ENCODE measurements around the gene APOBEC3H.
A peak's percentile ranks its signal among the peaks of the same experiment; 100 is the strongest.

Gene APOBEC3H

DNA sequence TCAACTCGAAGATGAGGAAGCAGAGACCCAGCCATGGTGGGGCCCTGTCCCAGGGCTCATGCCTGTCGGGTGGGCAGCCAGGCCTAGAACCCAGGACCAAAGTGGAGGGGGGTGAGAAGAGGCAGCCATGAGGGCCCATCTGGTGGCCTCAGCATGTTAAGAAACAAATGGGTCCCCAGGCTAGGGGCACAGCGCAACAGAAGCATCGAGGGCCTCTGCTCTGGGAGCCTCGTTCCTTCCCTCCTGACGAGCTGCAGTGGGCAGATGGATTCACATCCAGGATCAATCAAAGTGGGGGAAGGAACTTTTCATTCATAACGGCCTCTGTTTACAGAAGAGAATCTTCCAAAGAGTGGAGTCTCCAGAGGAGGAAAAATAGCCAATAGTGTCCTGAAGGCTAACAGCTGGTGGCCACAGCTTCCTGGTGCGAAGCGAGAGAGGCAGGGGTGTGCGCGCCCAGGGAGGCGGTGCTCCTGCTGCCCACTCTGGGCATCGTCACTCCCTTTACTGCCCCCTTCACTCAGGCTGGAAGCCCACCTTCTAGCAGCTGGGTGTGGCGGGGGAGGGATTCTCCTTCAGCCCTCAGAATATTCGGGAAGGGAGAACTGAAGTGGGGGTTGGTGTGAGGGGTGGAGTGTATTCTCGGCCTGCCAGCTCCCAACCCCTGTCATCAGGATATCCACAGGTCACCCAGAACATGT is 51.1 kb downstream of the APOBEC3H start:
- no peak for TF ChIP-seq POLR2A (IDR thresholded peaks at IDR 0.05; ENCODE audit: low read depth, low read length)
- no peak for FAIRE-seq
- DNase-seq (ENCODE audit: insufficient read length, low spot score): no peak

DNA sequence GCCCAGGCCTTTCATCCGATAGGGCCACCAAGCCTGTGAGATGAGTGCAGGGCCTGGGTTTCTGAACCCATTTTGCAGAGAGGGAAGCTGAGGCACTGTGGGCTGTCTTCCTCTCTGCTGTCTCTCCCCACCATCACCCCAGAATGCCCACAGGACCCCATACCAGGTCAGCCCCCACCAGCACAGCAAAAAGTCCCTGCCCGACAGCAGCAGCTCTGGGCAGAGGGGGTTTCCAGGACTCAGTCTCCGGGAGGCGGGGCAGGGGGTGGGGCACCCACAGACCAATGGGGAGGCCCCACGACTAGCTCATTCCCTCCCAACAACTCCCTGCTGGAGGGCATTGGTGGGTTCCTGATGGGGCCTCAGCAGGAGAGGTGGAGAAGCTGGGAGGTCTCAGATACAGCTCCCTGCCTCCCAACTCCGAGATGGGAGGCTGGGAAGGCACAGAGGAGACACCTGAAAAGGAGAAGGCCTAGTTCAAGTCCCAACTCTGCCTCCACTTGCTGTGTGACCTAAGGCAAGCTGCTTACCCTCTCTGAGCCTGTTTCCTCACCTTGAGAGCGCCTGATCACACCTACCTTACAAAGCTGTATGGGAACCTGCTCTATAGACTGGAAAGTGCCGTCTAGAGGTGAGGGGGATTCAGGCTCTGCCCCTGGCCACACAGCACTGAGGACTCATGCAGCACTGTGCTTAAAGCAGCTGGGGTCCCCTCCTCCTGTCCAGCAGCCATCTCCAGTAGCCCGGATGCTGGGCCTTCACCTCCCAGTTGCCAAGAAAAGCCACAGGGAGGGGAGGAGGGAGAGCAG is 51.9 kb downstream of the APOBEC3H start:
- FAIRE-seq: no peak
- no peak for TF ChIP-seq POLR2A (IDR thresholded peaks at IDR 0.05; ENCODE audit: low read depth, low read length)
- no peak for DNase-seq (ENCODE audit: insufficient read length, low spot score)

DNA sequence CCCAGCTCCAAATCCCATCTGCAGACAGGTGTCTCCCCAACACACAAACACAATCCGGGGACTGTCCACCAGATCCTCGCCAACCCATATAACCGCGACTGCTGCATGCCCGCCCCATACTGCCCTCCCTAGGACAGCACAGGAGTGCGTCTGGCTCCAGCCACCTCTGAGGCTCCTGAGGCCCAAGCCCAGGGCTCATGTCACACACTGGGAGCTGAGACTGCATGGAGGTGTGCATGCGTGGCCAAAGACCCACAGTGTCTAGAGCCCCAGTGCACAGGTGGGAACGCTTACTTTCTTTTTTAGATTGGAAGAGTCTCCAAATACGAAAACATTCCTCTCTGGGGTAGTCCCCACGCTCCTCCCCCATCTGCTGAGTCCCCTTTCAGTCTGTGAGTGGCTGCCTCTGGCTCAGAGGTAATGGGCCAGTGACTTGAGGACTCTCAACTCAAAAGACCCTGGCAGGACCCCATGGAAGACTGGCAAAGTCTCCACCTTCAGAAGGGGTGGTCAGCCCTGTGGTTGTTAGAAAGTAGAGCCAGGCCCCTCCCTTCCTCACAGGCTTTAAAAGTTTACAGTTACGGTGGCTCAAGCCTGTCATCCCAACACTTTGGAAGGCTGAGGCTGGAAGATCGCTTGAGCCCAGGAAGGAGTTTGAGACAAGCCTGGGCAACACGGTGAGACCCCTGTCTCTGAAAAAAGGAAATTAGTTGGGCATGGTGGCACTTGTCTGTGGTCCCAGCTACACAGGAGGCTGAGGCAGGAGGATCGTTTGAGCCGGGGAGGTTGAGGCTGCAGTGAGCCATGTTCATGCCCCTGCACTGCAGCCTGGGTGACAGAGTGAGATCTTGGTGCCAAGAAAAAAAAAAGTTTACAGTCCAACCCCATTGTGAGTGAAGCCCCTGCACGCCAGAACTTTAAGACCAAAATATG is 53.1 kb downstream of the APOBEC3H start:
- FAIRE-seq: no peak
- no peak for DNase-seq (ENCODE audit: insufficient read length, low spot score)
- no peak for TF ChIP-seq POLR2A (IDR thresholded peaks at IDR 0.05; ENCODE audit: low read depth, low read length)

DNA sequence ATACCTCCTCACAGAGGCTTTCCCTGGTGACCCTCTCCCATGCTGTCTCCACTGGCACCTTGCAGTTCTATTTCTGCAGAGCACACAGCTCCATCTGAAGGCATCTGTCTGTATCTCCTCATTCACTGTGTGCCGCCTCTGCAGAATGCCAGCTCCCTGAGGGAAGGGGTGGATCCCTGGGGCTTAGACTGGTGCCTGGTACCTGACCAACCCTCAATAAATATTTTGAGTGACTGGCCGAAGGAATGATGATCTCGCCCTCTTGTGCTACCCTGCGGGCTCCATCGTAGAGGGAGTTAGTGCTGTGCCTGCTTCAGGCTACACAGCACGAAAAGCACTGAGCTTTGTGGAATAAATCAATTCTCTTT is 53.8 kb downstream of the APOBEC3H start:
- DNase-seq (ENCODE audit: insufficient read length, low spot score) (no peak), FAIRE-seq (no peak)
- TF ChIP-seq POLR2A (IDR thresholded peaks at IDR 0.05; ENCODE audit: low read depth, low read length): no peak

DNA sequence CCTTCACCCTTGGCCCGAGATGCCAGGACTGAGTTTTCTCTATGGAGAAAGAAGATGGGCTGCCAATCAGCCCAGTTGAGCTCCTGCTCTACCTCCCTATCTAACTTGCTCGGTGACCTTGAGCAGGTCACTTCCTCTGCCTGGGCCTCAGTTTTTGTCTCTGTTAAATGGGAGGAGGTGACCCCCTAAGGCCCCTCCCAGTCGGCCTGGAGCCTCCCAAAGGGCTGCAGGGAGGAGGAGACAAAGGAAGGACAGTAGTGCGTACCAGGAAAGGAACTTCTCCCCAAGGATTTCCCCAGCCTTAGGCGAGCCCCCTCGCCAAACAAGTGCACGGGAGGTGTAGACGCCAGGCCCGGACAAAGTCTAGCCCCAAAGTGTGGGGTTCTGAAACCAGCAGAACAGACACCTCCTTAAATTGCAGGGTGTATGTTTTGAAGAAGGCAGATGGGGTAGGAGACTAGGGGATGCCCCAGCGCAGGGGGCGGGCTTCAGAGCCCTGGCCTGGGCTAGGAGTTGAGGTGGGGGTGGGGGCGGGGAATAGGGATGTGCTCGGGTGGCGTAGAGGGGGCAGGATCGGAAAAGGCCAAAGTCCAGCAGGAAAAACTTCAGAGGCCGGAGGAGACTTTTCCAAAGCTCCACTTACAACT is 54.4 kb downstream of the APOBEC3H start:
- FAIRE-seq (no peak), DNase-seq (ENCODE audit: insufficient read length, low spot score) (no peak)

DNA sequence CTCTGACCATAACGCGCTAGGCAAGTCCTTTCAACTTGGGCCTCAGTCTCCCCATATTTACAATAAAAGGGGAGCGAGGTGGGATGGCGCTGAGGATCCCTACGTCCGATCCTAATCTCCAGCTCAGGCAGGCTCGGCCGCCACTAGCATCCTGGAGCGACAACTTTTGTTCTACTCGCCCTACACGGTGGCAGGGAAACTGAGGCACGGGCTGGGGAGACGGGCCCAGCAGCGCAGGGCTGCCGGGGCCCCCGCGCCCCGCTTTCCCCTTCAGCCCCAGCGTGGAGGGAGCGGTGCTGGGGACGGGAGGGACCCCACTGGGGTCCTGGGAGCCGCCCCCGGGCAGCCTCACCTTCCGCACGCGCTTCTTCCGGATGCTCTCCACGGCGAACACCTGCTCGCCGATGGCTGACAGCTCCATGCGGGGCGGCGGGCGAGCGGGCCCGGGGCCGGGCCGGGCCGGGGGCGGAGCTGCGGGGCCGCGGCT is 55.0 kb downstream of the APOBEC3H start:
- TF ChIP-seq POLR2A (IDR thresholded peaks at IDR 0.05; ENCODE audit: low read depth, low read length): no peak
- FAIRE-seq (no peak), DNase-seq (ENCODE audit: insufficient read length, low spot score) (no peak)

More for the DNA sequence above, 54.4 kb downstream of the APOBEC3H start:
- TF ChIP-seq POLR2A (IDR thresholded peaks at IDR 0.05; ENCODE audit: low read depth, low read length): no peak

DNA sequence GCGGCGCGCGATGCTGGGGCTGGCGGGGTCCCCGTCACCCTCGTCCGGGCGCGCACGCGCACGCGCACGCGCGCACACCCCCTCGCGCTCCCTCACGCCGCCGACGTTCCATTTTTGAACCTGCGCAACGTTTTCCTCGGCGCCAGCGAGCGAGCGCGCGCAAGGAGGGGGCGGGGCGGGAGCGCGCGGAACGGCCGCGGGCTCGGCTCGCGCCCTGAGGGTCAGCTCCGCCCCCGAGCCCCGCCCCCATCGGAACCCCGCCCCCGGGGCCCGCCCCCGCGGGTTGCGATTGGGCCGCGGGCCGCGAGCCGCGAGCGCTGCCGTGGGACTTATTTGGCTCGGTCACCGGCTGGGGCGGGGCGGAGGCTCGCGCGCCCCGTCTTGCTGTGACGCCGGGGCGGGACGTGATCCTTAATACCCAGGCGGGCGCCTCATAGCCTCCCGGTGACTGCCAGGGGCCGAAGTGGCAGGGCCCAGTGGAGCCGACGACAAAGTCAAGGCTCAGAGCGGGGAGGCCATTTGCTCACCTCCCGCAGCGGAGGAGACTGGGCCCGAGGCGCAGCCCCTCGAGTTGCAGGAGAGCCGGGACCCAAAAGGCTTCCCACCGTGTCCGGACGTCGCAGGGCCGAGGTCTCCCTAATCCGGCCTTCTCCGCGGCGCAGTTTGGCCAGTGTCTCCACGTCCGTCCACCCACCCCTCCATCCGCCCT is 55.6 kb downstream of the APOBEC3H start, which contains the start of gene CBX7:
Gene CBX7, minus strand, starts transcription at position 170 of the 709 bp plus-strand sequence. CDS start 236 bp downstream, outside the sequence.
- DNase-seq (ENCODE audit: insufficient read length, low spot score) (peak; percentile 88), FAIRE-seq (no peak)
- peak; percentile 34; the same call in 1 of the 2 replicates for TF ChIP-seq POLR2A (IDR thresholded peaks at IDR 0.05; ENCODE audit: low read depth, low read length)

DNA sequence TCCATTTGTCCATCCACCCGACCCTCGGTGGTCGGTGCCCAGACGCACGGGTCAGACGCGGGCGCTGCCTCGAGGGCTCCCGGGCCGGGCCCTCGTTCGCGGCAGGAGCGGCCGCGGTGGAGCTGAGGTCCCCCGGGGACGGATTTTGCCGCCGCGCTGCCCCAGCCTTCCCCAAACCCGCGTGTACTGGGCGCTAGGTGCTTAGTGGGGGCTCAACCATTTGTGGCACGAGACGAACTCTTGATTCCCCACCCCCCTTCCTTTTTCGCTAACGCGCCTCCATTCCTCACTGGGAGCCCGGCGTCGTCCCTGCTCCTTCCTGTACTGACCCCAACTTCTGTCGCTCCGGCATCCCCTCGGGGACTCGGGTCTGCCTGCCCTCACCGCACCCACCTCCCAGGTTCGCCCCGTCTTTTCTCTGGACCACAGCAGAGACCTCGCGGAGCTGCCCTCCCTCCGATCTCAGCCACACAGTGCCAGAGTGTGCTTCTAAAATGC is 56.2 kb downstream of the APOBEC3H start:
- FAIRE-seq (no peak), DNase-seq (ENCODE audit: insufficient read length, low spot score) (no peak)
- TF ChIP-seq POLR2A (IDR thresholded peaks at IDR 0.05; ENCODE audit: low read depth, low read length): no peak

All from H54 (cell line).